Measurements from ENCODE around the gene RIIAD1.

The RIIAD1 gene, protein sequence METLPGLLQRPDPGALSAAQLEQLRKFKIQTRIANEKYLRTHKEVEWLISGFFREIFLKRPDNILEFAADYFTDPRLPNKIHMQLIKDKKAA

DNA sequence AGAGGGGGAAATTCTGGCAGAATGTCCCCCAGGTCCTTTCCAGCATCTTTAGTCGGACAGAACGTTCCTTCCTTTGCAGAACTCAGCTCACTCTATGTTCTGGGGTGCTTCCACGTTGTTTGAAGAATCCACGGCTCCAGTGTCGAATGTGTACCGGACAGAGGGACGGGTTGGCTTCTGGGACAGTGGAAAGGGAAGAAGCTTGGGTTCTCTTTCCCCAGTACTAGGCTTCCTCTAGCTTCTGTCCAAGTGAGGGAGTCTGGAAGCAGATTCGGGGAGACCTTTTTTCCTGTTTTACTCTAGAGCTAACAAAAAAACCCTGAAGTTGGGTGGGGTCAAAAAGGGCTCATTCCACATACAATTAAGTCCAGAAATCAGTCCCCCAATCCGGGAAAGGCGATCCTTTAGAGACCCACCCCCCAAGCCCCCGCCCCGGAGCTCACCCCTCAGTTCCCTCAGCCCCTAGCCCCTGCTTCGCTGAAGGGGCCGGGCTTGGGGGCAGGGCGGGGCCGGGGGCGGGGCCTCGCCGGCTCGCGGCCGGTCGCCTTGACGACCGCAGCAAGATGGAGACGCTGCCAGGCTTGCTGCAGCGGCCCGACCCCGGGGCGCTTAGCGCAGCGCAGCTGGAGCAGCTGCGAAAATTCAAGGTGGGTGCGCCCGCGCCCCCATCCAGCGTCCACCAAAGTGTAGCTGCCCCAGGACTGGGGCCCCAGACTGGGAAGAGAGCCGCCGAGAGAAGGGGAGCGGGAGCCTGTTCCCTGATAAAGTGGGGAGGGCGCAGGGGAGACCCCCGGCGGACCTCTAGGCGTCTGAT is at the start of gene RIIAD1:
RIIAD1 (plus strand) TSS at position 549 of the 814 bp plus-strand sequence; CDS start at position 564, 15 bp downstream.
- peaks cover 29% of the 10 kb centered on the region for H3K4me1 ChIP-seq (ENCODE audit: low read depth, poor library complexity, severe bottlenecking)
- H3K4me3 ChIP-seq (IDR thresholded peaks at IDR 0.05; ENCODE audit: insufficient read depth, low read depth, low read length) = peak within 1 kb of the TSS; percentile 100
- H2AFZ ChIP-seq (ENCODE audit: low read depth) = peak within 1 kb of the TSS; percentile 91
- no peaks in the 10 kb centered on the region for H3K79me2 ChIP-seq (ENCODE audit: insufficient read depth, low read depth)
- no peaks in the 10 kb centered on the region for H4K20me1 ChIP-seq (ENCODE audit: insufficient read depth)
- no peaks in the 10 kb centered on the region for H3K36me3 ChIP-seq (ENCODE audit: insufficient read depth)
- H3K27ac ChIP-seq = no peak within 1 kb of the TSS
- TF ChIP-seq, protein P1, sequence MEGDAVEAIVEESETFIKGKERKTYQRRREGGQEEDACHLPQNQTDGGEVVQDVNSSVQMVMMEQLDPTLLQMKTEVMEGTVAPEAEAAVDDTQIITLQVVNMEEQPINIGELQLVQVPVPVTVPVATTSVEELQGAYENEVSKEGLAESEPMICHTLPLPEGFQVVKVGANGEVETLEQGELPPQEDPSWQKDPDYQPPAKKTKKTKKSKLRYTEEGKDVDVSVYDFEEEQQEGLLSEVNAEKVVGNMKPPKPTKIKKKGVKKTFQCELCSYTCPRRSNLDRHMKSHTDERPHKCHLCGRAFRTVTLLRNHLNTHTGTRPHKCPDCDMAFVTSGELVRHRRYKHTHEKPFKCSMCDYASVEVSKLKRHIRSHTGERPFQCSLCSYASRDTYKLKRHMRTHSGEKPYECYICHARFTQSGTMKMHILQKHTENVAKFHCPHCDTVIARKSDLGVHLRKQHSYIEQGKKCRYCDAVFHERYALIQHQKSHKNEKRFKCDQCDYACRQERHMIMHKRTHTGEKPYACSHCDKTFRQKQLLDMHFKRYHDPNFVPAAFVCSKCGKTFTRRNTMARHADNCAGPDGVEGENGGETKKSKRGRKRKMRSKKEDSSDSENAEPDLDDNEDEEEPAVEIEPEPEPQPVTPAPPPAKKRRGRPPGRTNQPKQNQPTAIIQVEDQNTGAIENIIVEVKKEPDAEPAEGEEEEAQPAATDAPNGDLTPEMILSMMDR (conservative IDR thresholded peaks at IDR 0.05; ENCODE audit: low read depth, low read length) = peak; percentile 78
- peaks cover 55% of the 10 kb centered on the region for H3K27me3 ChIP-seq (ENCODE audit: insufficient read depth, low read depth)
- H3K9ac ChIP-seq = peak within 1 kb of the TSS; percentile 0; the same call in 1 of the 2 replicates
- H3K4me2 ChIP-seq = peak within 1 kb of the TSS; percentile 82

DNA sequence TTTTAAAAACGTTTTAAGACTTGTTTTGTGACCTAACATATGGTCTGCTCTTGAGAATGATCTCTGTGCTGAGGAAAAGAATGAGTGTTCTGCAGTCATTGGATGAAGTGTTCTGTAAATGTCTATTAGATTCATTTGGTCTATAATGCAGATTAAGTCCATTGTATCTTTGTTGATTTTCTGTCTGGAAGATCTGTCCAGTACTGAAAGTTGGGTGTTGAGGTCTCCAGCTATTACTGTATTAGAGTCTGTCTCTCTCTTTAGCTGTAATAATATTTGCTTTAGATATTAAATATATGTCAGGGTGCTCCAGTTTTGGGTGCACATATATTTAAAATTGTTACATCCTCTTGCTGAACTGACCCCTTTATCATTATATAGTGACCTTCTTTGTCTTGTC is 47.9 kb upstream of the RIIAD1 start:
- no peaks in the 10 kb centered on the region for H3K79me2 ChIP-seq (ENCODE audit: insufficient read depth, low read depth)
- H3K27ac ChIP-seq = no peak overlapping the region
- no peaks in the 10 kb centered on the region for H3K4me1 ChIP-seq (ENCODE audit: low read depth, poor library complexity, severe bottlenecking)
- no peak overlapping the region for H3K9ac ChIP-seq
- no peak overlapping the region for H2AFZ ChIP-seq (ENCODE audit: low read depth)
- no peak overlapping the region for H3K4me3 ChIP-seq (IDR thresholded peaks at IDR 0.05; ENCODE audit: insufficient read depth, low read depth, low read length)
- no peaks in the 10 kb centered on the region for H3K27me3 ChIP-seq (ENCODE audit: insufficient read depth, low read depth)
- H3K36me3 ChIP-seq (ENCODE audit: insufficient read depth) = peaks cover 3% of the 10 kb centered on the region; the same call in 1 of the 2 replicates
- TF ChIP-seq, protein P1 (conservative IDR thresholded peaks at IDR 0.05; ENCODE audit: low read depth, low read length) = no peak
- H3K4me2 ChIP-seq = no peak overlapping the region
- no peaks in the 10 kb centered on the region for H4K20me1 ChIP-seq (ENCODE audit: insufficient read depth)

DNA sequence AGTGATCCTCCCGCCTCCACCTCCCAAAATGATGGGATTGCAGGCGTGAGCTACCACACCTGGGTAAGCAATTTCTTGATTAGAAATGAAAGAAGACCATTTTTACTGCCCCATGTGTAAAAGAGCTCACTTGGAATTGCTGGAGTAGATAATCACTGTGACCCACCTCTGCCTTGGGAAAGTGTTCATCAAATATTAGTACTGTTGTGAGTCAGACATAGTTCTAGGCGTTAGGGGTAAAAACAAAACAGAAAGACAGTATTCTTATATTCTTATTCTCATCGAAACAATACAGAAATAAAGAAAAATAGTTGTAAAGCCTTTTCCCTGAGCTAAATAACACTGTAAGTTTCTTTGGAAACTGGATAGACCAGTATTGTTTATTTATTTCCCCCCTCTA is 40.9 kb upstream of the RIIAD1 start:
- H3K4me2 ChIP-seq = no peak overlapping the region
- H3K27me3 ChIP-seq (ENCODE audit: insufficient read depth, low read depth) = no peaks in the 10 kb centered on the region
- no peaks in the 10 kb centered on the region for H4K20me1 ChIP-seq (ENCODE audit: insufficient read depth)
- H2AFZ ChIP-seq (ENCODE audit: low read depth) = no peak overlapping the region
- TF ChIP-seq, protein P1 (conservative IDR thresholded peaks at IDR 0.05; ENCODE audit: low read depth, low read length) = no peak
- H3K9ac ChIP-seq = no peak overlapping the region
- H3K79me2 ChIP-seq (ENCODE audit: insufficient read depth, low read depth) = no peaks in the 10 kb centered on the region
- no peaks in the 10 kb centered on the region; the same call in 1 of the 2 replicates for H3K36me3 ChIP-seq (ENCODE audit: insufficient read depth)
- H3K27ac ChIP-seq = no peak overlapping the region
- no peaks in the 10 kb centered on the region for H3K4me1 ChIP-seq (ENCODE audit: low read depth, poor library complexity, severe bottlenecking)
- no peak overlapping the region for H3K4me3 ChIP-seq (IDR thresholded peaks at IDR 0.05; ENCODE audit: insufficient read depth, low read depth, low read length)

DNA sequence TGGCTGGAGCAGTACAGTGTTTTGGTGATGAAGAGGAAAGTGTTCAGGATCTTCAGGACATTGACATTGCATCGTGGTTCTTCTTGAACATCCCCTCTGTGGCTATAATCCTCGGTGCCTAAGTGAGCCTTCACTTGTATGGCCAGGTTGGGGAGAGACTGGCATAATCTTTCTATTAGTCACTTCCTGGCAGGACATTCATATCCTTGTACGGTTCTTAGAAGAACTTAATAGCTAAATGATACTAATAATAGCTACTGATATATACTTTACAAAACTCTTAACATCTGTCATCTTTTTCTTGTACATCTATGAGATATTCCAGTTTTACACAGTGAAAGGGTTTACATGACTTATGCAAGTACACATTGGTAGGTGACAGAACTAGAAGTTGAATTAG is 40.5 kb upstream of the RIIAD1 start:
- H3K79me2 ChIP-seq (ENCODE audit: insufficient read depth, low read depth) = no peaks in the 10 kb centered on the region
- no peaks in the 10 kb centered on the region for H3K4me1 ChIP-seq (ENCODE audit: low read depth, poor library complexity, severe bottlenecking)
- TF ChIP-seq, protein P1 (conservative IDR thresholded peaks at IDR 0.05; ENCODE audit: low read depth, low read length) = no peak
- H3K27ac ChIP-seq = no peak overlapping the region
- H3K36me3 ChIP-seq (ENCODE audit: insufficient read depth) = no peaks in the 10 kb centered on the region; the same call in 1 of the 2 replicates
- no peak overlapping the region for H2AFZ ChIP-seq (ENCODE audit: low read depth)
- H3K4me2 ChIP-seq = no peak overlapping the region
- no peaks in the 10 kb centered on the region for H4K20me1 ChIP-seq (ENCODE audit: insufficient read depth)
- H3K9ac ChIP-seq = no peak overlapping the region
- H3K27me3 ChIP-seq (ENCODE audit: insufficient read depth, low read depth) = no peaks in the 10 kb centered on the region
- no peak overlapping the region for H3K4me3 ChIP-seq (IDR thresholded peaks at IDR 0.05; ENCODE audit: insufficient read depth, low read depth, low read length)
